ENCODE results near the gene OSBPL1A.

Gene OSBPL1A

GRCh38 chr18:24293254-24293653 lies 104.4 kb downstream of the OSBPL1A start:
- Mint-ChIP-seq H3K9me3 (no peaks in the 10 kb centered on the region), H3K4me1 (ENCODE audit: low read depth in 2 of 2) (no peaks in the 10 kb centered on the region), H3K27ac (no peak overlapping the region), H3K36me3 (ENCODE audit: insufficient read depth) (no peaks in the 10 kb centered on the region), H3K27me3 (peaks cover 0 to 7% of the 10 kb centered on the region in 2 donors), H3K4me3 (no peak overlapping the region)
- ATAC-seq (replicated peaks) (no peak), DNase-seq (no peak)

DNA sequence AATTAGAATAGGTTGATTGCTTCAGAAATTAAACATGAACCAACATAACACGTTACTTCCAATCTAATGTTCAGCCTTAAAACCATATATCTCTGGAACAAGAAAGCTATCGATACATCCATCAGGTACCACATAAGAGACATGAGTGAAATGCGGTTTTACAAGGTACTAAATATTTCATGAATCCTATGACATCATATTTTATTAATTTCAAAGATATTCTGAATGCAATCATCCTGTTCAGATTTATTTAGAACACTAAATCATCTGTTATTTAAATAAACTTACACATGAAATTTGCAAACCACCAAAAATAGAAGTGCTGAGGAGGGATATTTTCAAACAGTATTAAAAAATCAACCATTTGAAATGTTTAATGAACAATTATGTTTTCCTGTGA lies 119.0 kb downstream of the OSBPL1A start:
- H3K9me3 Mint-ChIP-seq: no peaks in the 10 kb centered on the region
- peaks cover 9 to 21% of the 10 kb centered on the region in 2 donors for H3K27me3 Mint-ChIP-seq
- ATAC-seq (replicated peaks) (no peak), DNase-seq (no peak)
- H3K27ac Mint-ChIP-seq: no peak overlapping the region
- H3K4me3 Mint-ChIP-seq: no peak overlapping the region
- H3K36me3 Mint-ChIP-seq (ENCODE audit: insufficient read depth): peaks cover 4% of the 10 kb centered on the region
- H3K4me1 Mint-ChIP-seq (ENCODE audit: low read depth in 2 of 2): no peaks in the 10 kb centered on the region

- Mint-ChIP-seq H3K4me1 (ENCODE audit: low read depth in 2 of 2) (no peaks in the 10 kb centered on the region), H3K4me3 (no peak overlapping the region), H3K36me3 (ENCODE audit: insufficient read depth) (peaks cover 4% of the 10 kb centered on the region), H3K9me3 (no peaks in the 10 kb centered on the region), H3K27ac (no peak overlapping the region), H3K27me3 (peaks cover 14 to 25% of the 10 kb centered on the region in 2 donors)
- ATAC-seq (replicated peaks): no peak
- no peak for DNase-seq
These were observed 120.0 kb downstream of the OSBPL1A start for GRCh38 chr18:24277516-24278195.

DNA sequence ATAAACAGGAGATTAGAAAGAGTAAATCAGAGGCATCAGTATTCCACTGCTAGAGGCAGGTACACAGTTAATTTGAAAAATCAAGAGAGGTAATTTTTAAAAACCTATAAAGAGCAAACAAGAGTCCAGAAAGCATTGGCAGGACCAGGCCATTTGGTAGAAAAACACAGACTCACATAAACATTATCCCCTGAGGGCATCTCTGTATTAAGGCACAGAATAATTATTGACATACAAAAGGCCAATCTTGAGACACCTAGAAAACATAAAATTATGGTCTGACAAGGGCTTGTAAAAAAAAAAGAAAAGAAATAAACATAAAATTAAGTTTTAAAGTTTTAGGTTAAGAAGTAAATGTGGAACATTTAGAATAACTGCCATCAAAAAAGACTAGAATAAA lies 120.6 kb downstream of the OSBPL1A start:
- H3K4me3 Mint-ChIP-seq: no peak overlapping the region
- DNase-seq (no peak), ATAC-seq (replicated peaks) (no peak)
- peaks cover 18 to 31% of the 10 kb centered on the region in 2 donors for H3K27me3 Mint-ChIP-seq
- peaks cover 4% of the 10 kb centered on the region for H3K36me3 Mint-ChIP-seq (ENCODE audit: insufficient read depth)
- H3K27ac Mint-ChIP-seq: no peak overlapping the region
- no peaks in the 10 kb centered on the region for H3K9me3 Mint-ChIP-seq
- H3K4me1 Mint-ChIP-seq (ENCODE audit: low read depth in 2 of 2): peaks cover 2 to 3% of the 10 kb centered on the region in 2 donors

DNA sequence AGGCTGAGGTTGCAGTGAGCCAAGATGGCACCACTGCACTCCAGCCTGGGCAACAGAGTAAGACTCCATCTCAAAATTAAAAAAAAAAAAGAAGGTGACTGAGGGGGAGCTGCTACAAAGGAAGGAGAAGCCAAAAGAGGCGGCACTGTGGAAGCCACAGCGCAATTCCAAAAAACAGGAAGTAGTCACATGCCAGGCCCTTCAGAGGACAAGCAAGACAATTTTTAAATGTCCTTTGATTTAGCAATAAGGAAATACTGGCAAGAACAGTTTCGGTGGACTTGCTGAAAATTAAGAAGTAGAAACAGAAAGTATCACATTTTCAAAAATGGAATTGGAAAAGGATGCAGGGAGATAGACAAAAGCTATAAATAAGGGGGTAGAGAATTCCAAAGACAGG lies 122.8 kb downstream of the OSBPL1A start:
- peaks cover 31 to 48% of the 10 kb centered on the region in 2 donors for H3K27me3 Mint-ChIP-seq
- no peaks in the 10 kb centered on the region for H3K9me3 Mint-ChIP-seq
- DNase-seq (no peak), ATAC-seq (replicated peaks) (no peak)
- H3K4me1 Mint-ChIP-seq (ENCODE audit: low read depth in 2 of 2): peaks cover 2 to 3% of the 10 kb centered on the region in 2 donors
- no peak overlapping the region for H3K27ac Mint-ChIP-seq
- H3K4me3 Mint-ChIP-seq: no peak overlapping the region
- H3K36me3 Mint-ChIP-seq (ENCODE audit: insufficient read depth): peaks cover 4% of the 10 kb centered on the region

DNA sequence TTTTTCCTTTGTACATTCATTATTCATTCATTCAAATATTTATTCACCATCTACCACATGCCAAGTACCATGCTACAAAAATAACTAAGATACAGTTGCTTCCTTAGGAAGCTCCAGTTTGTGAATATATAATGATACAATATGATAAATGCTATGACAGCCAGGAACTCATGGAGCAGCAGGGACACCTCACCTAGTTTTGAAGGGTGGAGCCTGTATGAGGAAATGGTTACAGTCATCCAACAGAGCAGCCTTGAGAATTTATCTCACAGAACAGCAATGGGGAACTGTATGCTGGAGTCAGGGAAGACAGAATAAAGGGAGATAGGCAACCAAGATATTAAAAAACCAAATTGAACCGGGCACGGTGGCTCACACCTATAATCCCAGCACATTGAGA lies 124.0 kb downstream of the OSBPL1A start:
- Mint-ChIP-seq H3K4me3 (no peak overlapping the region), H3K9me3 (no peaks in the 10 kb centered on the region), H3K4me1 (ENCODE audit: low read depth in 2 of 2) (peaks cover 2 to 3% of the 10 kb centered on the region in 2 donors), H3K36me3 (ENCODE audit: insufficient read depth) (peaks cover 4% of the 10 kb centered on the region), H3K27me3 (peaks cover 38 to 56% of the 10 kb centered on the region in 2 donors), H3K27ac (no peak overlapping the region)
- no peak for ATAC-seq (replicated peaks)
- DNase-seq: no peak

GRCh38 chr18:24272229-24272525 lies 125.4 kb downstream of the OSBPL1A start:
- DNase-seq (no peak), ATAC-seq (replicated peaks) (no peak)
- no peak overlapping the region for H3K27ac Mint-ChIP-seq
- H3K36me3 Mint-ChIP-seq (ENCODE audit: insufficient read depth): peaks cover 4% of the 10 kb centered on the region
- H3K4me3 Mint-ChIP-seq: peak overlapping the region; percentile 68 to 72
- H3K27me3 Mint-ChIP-seq: peaks cover 39 to 58% of the 10 kb centered on the region in 2 donors
- no peaks in the 10 kb centered on the region for H3K9me3 Mint-ChIP-seq
- peaks cover 2 to 3% of the 10 kb centered on the region in 2 donors for H3K4me1 Mint-ChIP-seq (ENCODE audit: low read depth in 2 of 2)

GRCh38 chr18:24271381-24272228 lies 126.0 kb downstream of the OSBPL1A start:
- Mint-ChIP-seq H3K4me3 (peak overlapping the region; percentile 68 to 72), H3K4me1 (ENCODE audit: low read depth in 2 of 2) (peaks cover 2 to 3% of the 10 kb centered on the region in 2 donors), H3K9me3 (no peaks in the 10 kb centered on the region), H3K36me3 (ENCODE audit: insufficient read depth) (peaks cover 4% of the 10 kb centered on the region), H3K27me3 (peaks cover 39 to 58% of the 10 kb centered on the region in 2 donors), H3K27ac (no peak overlapping the region)
- ATAC-seq (replicated peaks) (no peak), DNase-seq (no peak)

- peak overlapping the region; percentile 11 to 15 for H3K4me3 Mint-ChIP-seq
- peaks cover 2 to 3% of the 10 kb centered on the region in 2 donors for H3K4me1 Mint-ChIP-seq (ENCODE audit: low read depth in 2 of 2)
- ATAC-seq (replicated peaks) (no peak), DNase-seq (no peak)
- no peak overlapping the region for H3K27ac Mint-ChIP-seq
- H3K27me3 Mint-ChIP-seq: peaks cover 45 to 65% of the 10 kb centered on the region in 2 donors
- peaks cover 4% of the 10 kb centered on the region for H3K36me3 Mint-ChIP-seq (ENCODE audit: insufficient read depth)
- H3K9me3 Mint-ChIP-seq: peaks cover 0 to 2% of the 10 kb centered on the region in 2 donors
These were observed 126.7 kb downstream of the OSBPL1A start for GRCh38 chr18:24270937-24271380.

DNA sequence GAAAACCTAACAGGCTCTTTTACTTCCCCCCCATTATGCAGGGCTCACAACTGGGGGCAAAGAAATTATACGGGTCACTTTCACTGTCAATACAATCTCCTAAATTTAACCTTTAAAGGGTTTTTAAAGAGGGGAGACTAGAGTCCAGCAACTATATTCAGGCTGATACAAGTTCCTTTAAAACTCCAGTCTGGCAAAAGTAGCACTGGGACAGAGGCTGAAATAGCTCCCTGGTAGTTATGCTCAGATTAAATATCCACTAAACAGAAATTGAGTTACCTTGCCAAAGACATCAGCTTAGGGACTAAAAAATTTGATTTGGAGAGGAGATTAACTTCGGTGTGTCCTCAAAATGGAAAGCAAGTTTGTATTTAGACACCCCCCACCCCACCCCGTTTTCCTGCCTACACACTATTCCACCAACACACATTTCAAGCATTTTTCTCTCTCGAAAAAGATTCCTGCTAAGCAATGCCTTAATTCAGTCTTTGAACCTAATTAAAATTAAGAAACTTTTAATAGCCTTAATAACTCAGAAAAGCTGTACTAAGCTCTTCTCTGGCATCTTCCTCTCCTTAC lies 127.2 kb downstream of the OSBPL1A start:
- peaks cover 2 to 3% of the 10 kb centered on the region in 2 donors for H3K4me1 Mint-ChIP-seq (ENCODE audit: low read depth in 2 of 2)
- peak overlapping the region in 1 of 2 donors; percentile 11 for H3K4me3 Mint-ChIP-seq
- H3K36me3 Mint-ChIP-seq (ENCODE audit: insufficient read depth): peaks cover 4% of the 10 kb centered on the region
- no peak overlapping the region for H3K27ac Mint-ChIP-seq
- peaks cover 50 to 67% of the 10 kb centered on the region in 2 donors for H3K27me3 Mint-ChIP-seq
- ATAC-seq (replicated peaks) (no peak), DNase-seq (no peak)
- peaks cover 0 to 2% of the 10 kb centered on the region in 2 donors for H3K9me3 Mint-ChIP-seq

GRCh38 chr18:24268784-24269550 lies 128.7 kb downstream of the OSBPL1A start:
- DNase-seq (no peak), ATAC-seq (replicated peaks) (no peak)
- no peaks in the 10 kb centered on the region for H3K36me3 Mint-ChIP-seq (ENCODE audit: insufficient read depth)
- no peak overlapping the region for H3K27ac Mint-ChIP-seq
- peaks cover 0 to 2% of the 10 kb centered on the region in 2 donors for H3K9me3 Mint-ChIP-seq
- H3K27me3 Mint-ChIP-seq: peaks cover 45 to 53% of the 10 kb centered on the region in 2 donors
- peaks cover 2 to 3% of the 10 kb centered on the region in 2 donors for H3K4me1 Mint-ChIP-seq (ENCODE audit: low read depth in 2 of 2)
- H3K4me3 Mint-ChIP-seq: no peak overlapping the region

GRCh38 chr18:24267878-24268277 lies 129.7 kb downstream of the OSBPL1A start:
- H3K4me3 Mint-ChIP-seq: no peak overlapping the region
- peaks cover 0 to 2% of the 10 kb centered on the region in 2 donors for H3K9me3 Mint-ChIP-seq
- no peak overlapping the region for H3K27ac Mint-ChIP-seq
- ATAC-seq (replicated peaks) (no peak), DNase-seq (no peak)
- peaks cover 2 to 3% of the 10 kb centered on the region in 2 donors for H3K4me1 Mint-ChIP-seq (ENCODE audit: low read depth in 2 of 2)
- peaks cover 37 to 45% of the 10 kb centered on the region in 2 donors for H3K27me3 Mint-ChIP-seq
- no peaks in the 10 kb centered on the region for H3K36me3 Mint-ChIP-seq (ENCODE audit: insufficient read depth)

GRCh38 chr18:24266131-24266530 lies 131.5 kb downstream of the OSBPL1A start:
- Mint-ChIP-seq H3K27ac (no peak overlapping the region), H3K36me3 (ENCODE audit: insufficient read depth) (no peaks in the 10 kb centered on the region), H3K4me3 (no peak overlapping the region), H3K9me3 (peaks cover 0 to 2% of the 10 kb centered on the region in 2 donors), H3K4me1 (ENCODE audit: low read depth in 2 of 2) (no peaks in the 10 kb centered on the region), H3K27me3 (peaks cover 26 to 31% of the 10 kb centered on the region in 2 donors)
- ATAC-seq (replicated peaks): no peak
- no peak for DNase-seq
